ENCODE data around the gene NXPH1. TPM values are rescaled to one million over a fixed set of nuclear protein-coding genes. Genes with fewer than 3 reads are reported as not detected.

The NXPH1 gene
- polyA plus RNA-seq, 4 donors, result 0.19 TPM; not detected in 3

DNA sequence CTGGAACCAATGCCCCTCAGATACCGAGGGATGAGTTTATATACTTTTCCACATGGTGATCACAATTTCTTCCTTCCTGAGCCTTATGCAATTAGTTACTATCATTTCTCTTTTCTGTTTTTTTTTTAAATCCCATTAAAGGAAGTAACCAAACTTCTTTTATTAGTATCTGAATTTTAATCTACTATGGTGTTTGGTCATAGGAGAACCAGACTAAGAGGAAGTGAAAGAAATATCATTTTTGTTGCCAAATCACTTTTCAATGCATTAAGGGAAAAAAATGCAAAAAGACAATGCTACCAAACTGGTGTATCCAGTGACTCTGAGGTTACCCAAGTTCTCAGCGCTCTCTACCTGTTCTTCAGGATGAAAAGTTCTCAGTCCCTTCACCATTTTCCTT is 167.7 kb downstream of the NXPH1 start:
- FAIRE-seq, result no peak

DNA sequence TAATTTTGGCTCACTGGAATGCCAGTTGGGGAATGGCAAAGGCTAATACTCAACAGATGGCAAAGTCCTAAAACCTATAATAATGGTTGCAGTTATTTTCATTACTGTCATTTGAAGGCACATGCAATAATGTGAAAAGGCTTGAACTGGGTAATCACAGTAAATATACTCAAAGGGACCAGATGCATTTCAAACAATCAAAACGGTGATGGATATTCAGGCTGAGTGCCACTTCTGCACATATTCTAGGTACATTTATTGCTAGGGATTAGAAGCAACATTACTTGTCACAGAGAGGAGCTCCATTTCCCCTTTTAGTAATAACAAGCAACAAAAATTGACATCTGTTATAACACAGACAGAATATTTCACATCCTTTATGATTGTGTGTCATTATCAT is 171.8 kb downstream of the NXPH1 start:
- DNase-seq, result no peak
- WGBS, 3 donors, result 62 to 68% (median 62%) methylated on average over 1 of the region's 1 CpG
- Histone ChIP-seq H3K27me3 (ENCODE audit: control insufficient read depth in 3 of 3, insufficient read depth in 3 of 3, low read length in 3 of 3) (no peaks in the 10 kb centered on the region), H3K4me3 (ENCODE audit: low read depth in 1 of 3, low read length in 3 of 3) (no peak overlapping the region), H3K36me3 (ENCODE audit: control insufficient read depth in 3 of 3, insufficient read depth in 2 of 3, low read depth in 1 of 3, low read length in 3 of 3) (no peaks in the 10 kb centered on the region), H3K27ac (ENCODE audit: low read depth in 1 of 3, low read length in 2 of 3) (no peak overlapping the region), H3K9me3 (ENCODE audit: control insufficient read depth in 2 of 2, insufficient read depth in 1 of 2, low read depth in 1 of 2, low read length in 1 of 2) (no peaks in the 10 kb centered on the region), H3K4me1 (ENCODE audit: control insufficient read depth in 3 of 3, insufficient read depth in 2 of 3, low read depth in 1 of 3, low read length in 2 of 3) (no peaks in the 10 kb centered on the region)
- FAIRE-seq, result no peak

More for the DNA sequence above, 167.7 kb downstream of the NXPH1 start:
- Histone ChIP-seq H3K27me3 (ENCODE audit: control insufficient read depth in 3 of 3, insufficient read depth in 3 of 3, low read length in 3 of 3) (no peaks in the 10 kb centered on the region), H3K4me3 (ENCODE audit: low read depth in 1 of 3, low read length in 3 of 3) (no peak overlapping the region), H3K36me3 (ENCODE audit: control insufficient read depth in 3 of 3, insufficient read depth in 2 of 3, low read depth in 1 of 3, low read length in 3 of 3) (no peaks in the 10 kb centered on the region), H3K27ac (ENCODE audit: low read depth in 1 of 3, low read length in 2 of 3) (no peak overlapping the region), H3K9me3 (ENCODE audit: control insufficient read depth in 2 of 2, insufficient read depth in 1 of 2, low read depth in 1 of 2, low read length in 1 of 2) (no peaks in the 10 kb centered on the region), H3K4me1 (ENCODE audit: control insufficient read depth in 3 of 3, insufficient read depth in 2 of 3, low read depth in 1 of 3, low read length in 2 of 3) (no peaks in the 10 kb centered on the region)
- 85 to 90% (median 87%) methylated on average over 2 of the region's 2 CpGs for WGBS, 3 donors
- no peak for DNase-seq

DNA sequence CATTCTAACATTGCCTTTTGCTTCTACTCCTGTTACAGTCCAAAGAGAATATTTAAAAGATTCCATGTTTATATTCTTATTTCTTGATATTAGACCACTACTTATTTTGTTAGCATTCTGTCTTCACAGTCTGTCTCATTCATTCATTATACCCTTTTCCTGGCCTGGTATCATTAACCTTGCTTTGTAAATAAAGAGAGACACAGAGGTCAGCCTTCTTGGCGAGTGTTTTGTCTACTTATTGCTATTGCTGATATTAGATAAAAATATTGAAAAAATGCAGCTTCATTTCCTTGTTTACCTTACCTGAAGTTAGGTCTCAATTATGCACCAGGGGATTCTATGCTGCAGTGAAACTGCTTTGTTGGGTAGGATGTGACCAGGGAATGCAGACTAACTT is 179.2 kb downstream of the NXPH1 start:
- Histone ChIP-seq H3K27ac (ENCODE audit: low read depth in 1 of 3, low read length in 2 of 3) (no peak overlapping the region), H3K27me3 (ENCODE audit: control insufficient read depth in 3 of 3, insufficient read depth in 3 of 3, low read length in 3 of 3) (no peaks in the 10 kb centered on the region), H3K36me3 (ENCODE audit: control insufficient read depth in 3 of 3, insufficient read depth in 2 of 3, low read depth in 1 of 3, low read length in 3 of 3) (no peaks in the 10 kb centered on the region), H3K4me3 (ENCODE audit: low read depth in 1 of 3, low read length in 3 of 3) (no peak overlapping the region), H3K9me3 (ENCODE audit: control insufficient read depth in 2 of 2, insufficient read depth in 1 of 2, low read depth in 1 of 2, low read length in 1 of 2) (no peaks in the 10 kb centered on the region), H3K4me1 (ENCODE audit: control insufficient read depth in 3 of 3, insufficient read depth in 2 of 3, low read depth in 1 of 3, low read length in 2 of 3) (no peaks in the 10 kb centered on the region)
- FAIRE-seq, result no peak
- whole genome bisulfite sequencing, 3 donors, result 6 to 13% (median 10%) methylated on average over 1 of the region's 1 CpG
- no peak for DNase-seq

DNA sequence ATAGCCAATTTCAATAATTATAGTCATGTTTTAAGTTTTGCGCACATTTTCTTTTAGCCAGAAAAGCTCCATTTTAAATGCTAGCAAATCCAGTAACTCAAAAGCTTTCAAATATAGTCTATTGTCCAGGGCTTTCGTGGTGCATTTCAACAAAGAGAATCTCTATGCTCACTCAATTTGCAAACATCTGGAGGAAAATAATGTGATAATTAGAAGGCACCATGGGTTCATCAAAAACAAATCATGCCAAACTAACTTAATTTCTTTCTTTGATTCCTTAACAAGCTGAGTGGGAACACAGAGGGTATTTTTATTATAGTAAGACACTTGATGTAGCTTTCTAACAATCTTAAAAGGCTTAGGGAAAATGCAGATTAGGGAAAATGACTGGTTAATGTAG is 179.8 kb downstream of the NXPH1 start:
- WGBS, 3 donors, result 58 to 76% (median 73%) methylated on average over 2 of the region's 2 CpGs
- no peak for FAIRE-seq

DNA sequence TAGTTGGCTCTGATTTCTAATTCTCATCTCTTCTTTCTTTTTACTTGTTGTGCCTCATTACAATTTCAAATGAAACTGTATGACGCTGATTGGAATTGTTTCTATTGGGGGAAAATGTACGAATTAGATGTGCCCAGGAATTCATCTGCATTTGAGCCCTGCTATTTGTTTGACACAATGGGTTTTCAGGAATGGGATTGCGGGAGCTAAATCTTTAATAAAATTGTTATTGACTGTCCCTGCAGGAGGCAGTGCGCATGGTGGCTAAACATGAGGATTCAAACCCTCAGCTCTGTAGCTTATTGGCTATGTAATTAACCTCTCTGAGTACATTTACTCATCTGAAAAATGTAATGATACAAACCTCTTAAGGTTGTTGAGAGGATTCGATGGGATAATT is 181.6 kb downstream of the NXPH1 start:
- 57 to 62% (median 59%) methylated on average over 5 of the region's 5 CpGs for whole genome bisulfite sequencing, 3 donors
- Histone ChIP-seq H3K4me1 (ENCODE audit: control insufficient read depth in 3 of 3, insufficient read depth in 2 of 3, low read depth in 1 of 3, low read length in 2 of 3) (no peaks in the 10 kb centered on the region), H3K9me3 (ENCODE audit: control insufficient read depth in 2 of 2, insufficient read depth in 1 of 2, low read depth in 1 of 2, low read length in 1 of 2) (no peaks in the 10 kb centered on the region), H3K27me3 (ENCODE audit: control insufficient read depth in 3 of 3, insufficient read depth in 3 of 3, low read length in 3 of 3) (no peaks in the 10 kb centered on the region), H3K27ac (ENCODE audit: low read depth in 1 of 3, low read length in 2 of 3) (no peak overlapping the region), H3K36me3 (ENCODE audit: control insufficient read depth in 3 of 3, insufficient read depth in 2 of 3, low read depth in 1 of 3, low read length in 3 of 3) (no peaks in the 10 kb centered on the region), H3K4me3 (ENCODE audit: low read depth in 1 of 3, low read length in 3 of 3) (no peak overlapping the region)
- DNase-seq, result no peak
- no peak for FAIRE-seq

More for the DNA sequence above, 179.8 kb downstream of the NXPH1 start:
- Histone ChIP-seq H3K27me3 (ENCODE audit: control insufficient read depth in 3 of 3, insufficient read depth in 3 of 3, low read length in 3 of 3) (no peaks in the 10 kb centered on the region), H3K27ac (ENCODE audit: low read depth in 1 of 3, low read length in 2 of 3) (no peak overlapping the region), H3K36me3 (ENCODE audit: control insufficient read depth in 3 of 3, insufficient read depth in 2 of 3, low read depth in 1 of 3, low read length in 3 of 3) (no peaks in the 10 kb centered on the region), H3K4me1 (ENCODE audit: control insufficient read depth in 3 of 3, insufficient read depth in 2 of 3, low read depth in 1 of 3, low read length in 2 of 3) (no peaks in the 10 kb centered on the region), H3K9me3 (ENCODE audit: control insufficient read depth in 2 of 2, insufficient read depth in 1 of 2, low read depth in 1 of 2, low read length in 1 of 2) (no peaks in the 10 kb centered on the region), H3K4me3 (ENCODE audit: low read depth in 1 of 3, low read length in 3 of 3) (no peak overlapping the region)
- DNase-seq, result no peak

DNA sequence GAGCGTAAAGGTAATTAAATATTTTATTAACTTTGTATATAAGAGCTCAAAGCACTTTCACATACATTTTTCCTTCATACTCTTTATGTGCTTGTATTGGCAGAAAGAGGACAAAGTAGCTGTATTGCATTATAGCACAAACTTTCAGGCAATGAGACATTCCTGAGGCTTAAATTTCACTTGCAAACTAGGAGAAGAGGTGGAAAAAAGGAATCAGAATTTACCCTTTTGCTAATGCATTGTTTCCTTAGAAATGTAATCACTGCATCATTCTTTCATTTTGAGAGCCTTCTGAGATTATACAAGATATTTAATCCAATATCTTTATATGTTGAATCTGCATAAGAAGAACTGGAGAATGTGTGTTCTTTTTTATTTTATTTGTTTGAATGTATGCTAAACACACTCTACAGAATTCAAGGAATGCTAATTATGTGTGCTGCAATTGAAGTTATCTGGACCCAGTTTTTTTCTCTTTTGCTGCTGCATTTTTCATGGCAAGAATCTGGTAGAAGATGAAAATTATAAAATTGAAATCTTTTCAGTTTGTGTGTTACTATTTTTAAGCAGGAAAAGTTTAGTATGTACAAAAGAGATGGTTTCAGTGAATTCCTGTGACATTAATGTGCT is 185.1 kb downstream of the NXPH1 start:
- WGBS, 3 donors, result 87 to 91% (median 90%) methylated on average over 1 of the region's 1 CpG

DNA sequence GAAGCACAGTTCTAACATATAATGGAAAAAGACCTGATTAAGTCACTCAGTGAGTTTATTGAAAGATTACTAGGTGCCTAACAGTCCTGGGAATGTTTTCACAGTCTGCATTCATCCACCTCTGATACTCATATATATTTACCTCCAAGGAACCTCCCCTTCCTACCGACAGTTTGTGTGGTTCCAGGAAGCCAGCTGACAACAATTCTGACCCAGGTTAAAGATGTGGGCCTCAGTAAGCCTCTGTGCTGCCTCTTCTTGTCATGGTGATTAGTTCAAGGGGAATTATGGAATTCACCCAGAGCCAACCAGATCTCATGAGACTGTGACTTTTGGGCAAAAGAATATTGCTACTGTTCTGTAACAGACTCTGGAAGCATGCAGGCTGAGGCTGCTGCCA is 186.8 kb downstream of the NXPH1 start:
- H3K4me1 ChIP-seq (ENCODE audit: control insufficient read depth in 3 of 3, insufficient read depth in 2 of 3, low read depth in 1 of 3, low read length in 2 of 3), result no peaks in the 10 kb centered on the region
- WGBS, 3 donors, result 25 to 37% (median 33%) methylated on average over 1 of the region's 1 CpG
- H3K4me3 ChIP-seq (ENCODE audit: low read depth in 1 of 3, low read length in 3 of 3), result no peak overlapping the region
- no peaks in the 10 kb centered on the region for H3K27me3 ChIP-seq (ENCODE audit: control insufficient read depth in 3 of 3, insufficient read depth in 3 of 3, low read length in 3 of 3)
- no peaks in the 10 kb centered on the region for H3K9me3 ChIP-seq (ENCODE audit: control insufficient read depth in 2 of 2, insufficient read depth in 1 of 2, low read depth in 1 of 2, low read length in 1 of 2)
- no peaks in the 10 kb centered on the region for H3K36me3 ChIP-seq (ENCODE audit: control insufficient read depth in 3 of 3, insufficient read depth in 2 of 3, low read depth in 1 of 3, low read length in 3 of 3)
- DNase-seq (no peak), FAIRE-seq (no peak)
- no peak overlapping the region for H3K27ac ChIP-seq (ENCODE audit: low read depth in 1 of 3, low read length in 2 of 3)

More for the DNA sequence above, 185.1 kb downstream of the NXPH1 start:
- FAIRE-seq, result no peak
- Histone ChIP-seq H3K4me1 (ENCODE audit: control insufficient read depth in 3 of 3, insufficient read depth in 2 of 3, low read depth in 1 of 3, low read length in 2 of 3) (no peaks in the 10 kb centered on the region), H3K27me3 (ENCODE audit: control insufficient read depth in 3 of 3, insufficient read depth in 3 of 3, low read length in 3 of 3) (no peaks in the 10 kb centered on the region), H3K36me3 (ENCODE audit: control insufficient read depth in 3 of 3, insufficient read depth in 2 of 3, low read depth in 1 of 3, low read length in 3 of 3) (no peaks in the 10 kb centered on the region), H3K9me3 (ENCODE audit: control insufficient read depth in 2 of 2, insufficient read depth in 1 of 2, low read depth in 1 of 2, low read length in 1 of 2) (no peaks in the 10 kb centered on the region), H3K4me3 (ENCODE audit: low read depth in 1 of 3, low read length in 3 of 3) (no peak overlapping the region), H3K27ac (ENCODE audit: low read depth in 1 of 3, low read length in 2 of 3) (no peak overlapping the region)
- DNase-seq, result no peak

DNA sequence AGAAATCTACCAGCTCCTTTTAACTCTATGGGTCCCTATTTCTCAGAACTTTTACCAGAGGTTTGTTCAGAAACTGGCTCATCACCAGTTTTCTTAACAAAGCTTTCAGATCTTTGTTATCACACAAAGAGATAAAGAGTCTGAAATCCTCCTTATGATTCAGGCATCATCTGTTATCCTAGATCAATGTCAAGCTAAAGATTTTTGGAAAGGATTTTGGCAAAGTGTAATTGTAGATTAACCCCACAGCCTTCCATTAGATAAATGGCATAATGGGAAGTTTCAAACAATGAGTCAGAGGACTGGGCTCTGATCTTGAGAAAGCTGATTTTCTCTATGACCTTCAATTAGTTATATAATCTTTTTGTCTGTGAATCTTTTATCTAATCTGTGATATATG is 192.2 kb downstream of the NXPH1 start:
- Histone ChIP-seq H3K9me3 (ENCODE audit: control insufficient read depth in 2 of 2, insufficient read depth in 1 of 2, low read depth in 1 of 2, low read length in 1 of 2) (no peaks in the 10 kb centered on the region), H3K36me3 (ENCODE audit: control insufficient read depth in 3 of 3, insufficient read depth in 2 of 3, low read depth in 1 of 3, low read length in 3 of 3) (no peaks in the 10 kb centered on the region), H3K4me3 (ENCODE audit: low read depth in 1 of 3, low read length in 3 of 3) (no peak overlapping the region), H3K4me1 (ENCODE audit: control insufficient read depth in 3 of 3, insufficient read depth in 2 of 3, low read depth in 1 of 3, low read length in 2 of 3) (no peaks in the 10 kb centered on the region), H3K27ac (ENCODE audit: low read depth in 1 of 3, low read length in 2 of 3) (no peak overlapping the region), H3K27me3 (ENCODE audit: control insufficient read depth in 3 of 3, insufficient read depth in 3 of 3, low read length in 3 of 3) (no peaks in the 10 kb centered on the region)
- DNase-seq (no peak), FAIRE-seq (no peak)

DNA sequence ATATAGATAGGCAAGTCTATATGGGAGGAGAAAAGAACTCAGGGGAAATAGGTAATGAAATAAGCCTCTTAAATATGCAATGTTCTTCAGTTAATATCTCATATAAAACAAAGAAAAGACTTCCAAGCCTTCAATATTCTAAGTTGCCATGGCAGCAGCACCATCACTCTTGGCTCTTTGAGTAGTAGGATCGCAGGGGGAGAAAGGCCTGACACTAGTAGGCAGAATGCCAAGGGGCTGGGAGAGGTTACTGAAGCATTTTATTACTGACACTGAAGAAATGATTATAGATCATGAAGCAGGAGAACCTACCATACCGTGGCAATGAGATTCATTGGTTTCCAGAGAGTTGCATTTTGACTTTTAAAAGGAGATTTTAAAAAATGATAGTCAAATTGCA is 193.9 kb downstream of the NXPH1 start:
- Histone ChIP-seq H3K9me3 (ENCODE audit: control insufficient read depth in 2 of 2, insufficient read depth in 1 of 2, low read depth in 1 of 2, low read length in 1 of 2) (no peaks in the 10 kb centered on the region), H3K27me3 (ENCODE audit: control insufficient read depth in 3 of 3, insufficient read depth in 3 of 3, low read length in 3 of 3) (no peaks in the 10 kb centered on the region), H3K36me3 (ENCODE audit: control insufficient read depth in 3 of 3, insufficient read depth in 2 of 3, low read depth in 1 of 3, low read length in 3 of 3) (no peaks in the 10 kb centered on the region), H3K4me3 (ENCODE audit: low read depth in 1 of 3, low read length in 3 of 3) (no peak overlapping the region), H3K27ac (ENCODE audit: low read depth in 1 of 3, low read length in 2 of 3) (no peak overlapping the region), H3K4me1 (ENCODE audit: control insufficient read depth in 3 of 3, insufficient read depth in 2 of 3, low read depth in 1 of 3, low read length in 2 of 3) (no peaks in the 10 kb centered on the region)
- 50 to 57% (median 54%) methylated on average over 2 of the region's 2 CpGs for WGBS, 3 donors
- DNase-seq, result no peak
- no peak for FAIRE-seq

Measured in small intestine (tissue), 7 donors.